GM23248 (cell line): ENCODE data around the gene FAM219A.

Source experiments
- EZH2 ChIP-seq: fragments of 200-600 bp; sonication (generic); IDR thresholded peaks from 2 replicates; pipeline ENCODE4 v1.6.1; 2018; ENCODE audit warnings: antibody characterized with exemption, mild to moderate bottlenecking; ENCODE audit not compliant: insufficient read depth, poor library complexity, severe bottlenecking
- EZH2phosphoT487 ChIP-seq: fragments of 200-600 bp; sonication (generic); IDR thresholded peaks from 2 replicates; pipeline ENCODE4 v1.6.1; 2018; ENCODE audit warnings: antibody characterized with exemption, moderate library complexity, mild to moderate bottlenecking, low read depth; ENCODE audit not compliant: insufficient read depth

GRCh38 chr9:34451545-34451944, 6.8 kb downstream of the FAM219A start:
- no peak for TF ChIP-seq EZH2
- TF ChIP-seq EZH2phosphoT487 = no peak
